Omental fat pad (tissue), 4 donors: ENCODE results near the gene CCNL2. TPM values are rescaled to one million over a fixed set of nuclear protein-coding genes. Genes with fewer than 3 reads are reported as not detected.
"Not testable (repeated sequence)": the region's sequence is repeated elsewhere in the genome, so short reads cannot be mapped to it uniquely, and the experiment has no call there.

Experiments used
- ATAC-seq: fragments of 150-250 bp; one replicate; pipeline ENCODE4 v1.9.1; 2016; ENCODE audit warnings: mild to moderate bottlenecking, moderate library complexity; ENCODE audit not compliant: low FRiP score
- DNase-seq: peaks from one replicate; pipeline ENCODE4 v3.0.0-alpha.2; 2019; ENCODE audit warnings: low spot score
- total RNA-seq, 4 donors: library from RNA; depleted of rRNA; stranded (reverse); fragments of >200 nt; gene quantifications; one replicate each; pipeline ENCODE4 v1.1.0, GENCODE V29; 2016
- TF ChIP-seq, protein P1 (sequence below), 3 donors: fragments of 450-650 bp; IDR thresholded peaks; one replicate each; pipeline ENCODE4 v1.5.1; 2016 to 2017; ENCODE audit warnings: antibody characterized with exemption in 3 of 3, mild to moderate bottlenecking in 3 of 3, moderate library complexity in 2 of 3

Gene CCNL2
- total RNA-seq, 4 donors from 2014 or later: 142 to 273 (median 204) TPM

- TF ChIP-seq, protein P1, sequence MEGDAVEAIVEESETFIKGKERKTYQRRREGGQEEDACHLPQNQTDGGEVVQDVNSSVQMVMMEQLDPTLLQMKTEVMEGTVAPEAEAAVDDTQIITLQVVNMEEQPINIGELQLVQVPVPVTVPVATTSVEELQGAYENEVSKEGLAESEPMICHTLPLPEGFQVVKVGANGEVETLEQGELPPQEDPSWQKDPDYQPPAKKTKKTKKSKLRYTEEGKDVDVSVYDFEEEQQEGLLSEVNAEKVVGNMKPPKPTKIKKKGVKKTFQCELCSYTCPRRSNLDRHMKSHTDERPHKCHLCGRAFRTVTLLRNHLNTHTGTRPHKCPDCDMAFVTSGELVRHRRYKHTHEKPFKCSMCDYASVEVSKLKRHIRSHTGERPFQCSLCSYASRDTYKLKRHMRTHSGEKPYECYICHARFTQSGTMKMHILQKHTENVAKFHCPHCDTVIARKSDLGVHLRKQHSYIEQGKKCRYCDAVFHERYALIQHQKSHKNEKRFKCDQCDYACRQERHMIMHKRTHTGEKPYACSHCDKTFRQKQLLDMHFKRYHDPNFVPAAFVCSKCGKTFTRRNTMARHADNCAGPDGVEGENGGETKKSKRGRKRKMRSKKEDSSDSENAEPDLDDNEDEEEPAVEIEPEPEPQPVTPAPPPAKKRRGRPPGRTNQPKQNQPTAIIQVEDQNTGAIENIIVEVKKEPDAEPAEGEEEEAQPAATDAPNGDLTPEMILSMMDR (IDR thresholded peaks at IDR 0.05): no peak
- no peak for DNase-seq
- no peak for ATAC-seq
Measured at GRCh38 chr1:1430992-1431844, 32.1 kb upstream of the CCNL2 start.

DNA sequence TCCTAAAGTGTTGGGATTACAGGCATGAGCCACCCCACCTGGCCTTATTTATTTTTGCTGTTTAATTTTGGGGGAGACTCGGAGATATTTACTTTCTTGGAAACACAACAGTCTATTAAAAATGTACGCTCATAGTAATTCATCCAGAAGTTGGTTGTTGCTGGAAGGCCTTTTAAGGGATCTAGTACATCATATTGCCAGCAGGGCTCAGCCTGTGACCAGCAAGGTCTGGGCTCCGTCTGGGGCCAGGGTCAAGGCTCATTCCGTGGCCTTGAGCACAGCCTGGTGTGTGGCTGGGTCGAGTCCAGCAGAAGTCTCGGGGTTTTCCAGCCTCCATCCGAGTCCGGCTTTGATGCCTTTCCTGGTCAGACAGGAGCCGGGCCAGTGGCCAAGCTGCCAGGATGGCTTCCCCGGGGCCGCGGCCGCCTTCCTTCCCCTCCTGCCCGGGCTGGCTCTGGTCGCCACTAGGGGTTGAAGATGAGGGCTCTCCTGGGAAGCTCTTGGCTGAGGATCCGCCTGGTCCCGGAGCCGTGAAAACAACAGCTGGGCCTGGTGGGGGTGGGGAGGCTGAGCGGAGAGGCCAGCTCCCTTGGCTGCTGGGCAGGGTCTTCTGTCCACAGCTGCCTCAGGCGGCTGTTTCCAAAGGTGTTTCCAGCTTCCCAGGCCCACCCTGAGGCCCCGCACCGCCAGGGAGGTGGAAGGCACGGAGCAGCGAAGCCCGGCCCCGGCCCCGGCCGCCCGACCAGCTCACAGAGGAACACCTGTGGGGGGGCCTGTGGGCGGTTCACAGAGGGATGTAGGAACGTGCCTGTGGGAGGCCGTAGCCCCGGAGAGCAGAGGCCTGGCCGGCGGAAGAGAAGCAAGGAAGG lies 31.2 kb upstream of the CCNL2 start:
- DNase-seq: no peak
- ATAC-seq: no peak
- TF ChIP-seq, protein P1 (IDR thresholded peaks at IDR 0.05): no peak

GRCh38 chr1:1429671-1430073 lies 30.5 kb upstream of the CCNL2 start:
- DNase-seq: no peak
- no peak for ATAC-seq
- TF ChIP-seq, protein P1 (IDR thresholded peaks at IDR 0.05): no peak

DNA sequence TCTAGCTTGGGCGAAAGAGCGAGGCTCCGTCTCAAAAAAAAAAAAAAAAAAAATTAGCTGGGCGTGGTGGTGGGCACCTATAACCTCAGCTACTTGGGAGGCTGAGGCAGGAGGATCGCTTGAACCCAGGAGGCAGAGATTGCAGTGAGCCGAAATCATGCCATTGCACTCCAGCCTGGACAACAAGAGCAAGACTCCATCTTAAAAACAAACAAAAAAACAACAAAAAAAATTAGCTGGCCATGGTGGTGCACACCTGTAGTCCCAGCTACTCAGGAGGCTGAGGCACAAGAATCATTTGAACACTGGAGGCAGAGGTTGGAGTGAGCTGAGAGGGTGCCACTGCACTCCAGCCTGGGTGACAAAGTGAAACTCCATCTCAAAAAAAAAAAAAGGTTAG lies 29.8 kb upstream of the CCNL2 start:
- ATAC-seq, DNase-seq: not testable (repeated sequence)

DNA sequence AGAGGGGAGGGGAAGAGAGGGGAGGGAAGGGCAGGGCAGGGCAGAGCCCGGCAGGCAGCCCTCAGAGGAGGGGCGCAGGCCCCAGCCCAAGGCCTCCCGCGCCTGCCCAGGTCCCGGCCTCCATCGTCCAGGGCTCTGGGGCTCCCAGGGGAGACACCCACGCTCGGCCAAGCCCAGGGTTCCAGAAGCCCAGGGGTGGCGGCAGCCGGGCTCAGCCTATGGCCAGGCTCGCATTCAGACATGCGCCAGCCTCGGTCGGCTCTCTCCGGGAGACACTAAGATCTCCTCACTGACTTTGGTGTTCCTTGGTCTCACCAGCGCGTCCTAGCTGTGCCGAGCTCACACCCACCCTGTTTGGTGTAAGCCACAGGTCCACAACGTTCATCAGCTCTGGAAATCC lies 29.0 kb upstream of the CCNL2 start:
- no peak for DNase-seq
- TF ChIP-seq, protein P1 (IDR thresholded peaks at IDR 0.05): no peak
- no peak for ATAC-seq

- DNase-seq: no peak
- TF ChIP-seq, protein P1 (IDR thresholded peaks at IDR 0.05): no peak
Measured at GRCh38 chr1:1427820-1428148, 28.6 kb upstream of the CCNL2 start.

DNA sequence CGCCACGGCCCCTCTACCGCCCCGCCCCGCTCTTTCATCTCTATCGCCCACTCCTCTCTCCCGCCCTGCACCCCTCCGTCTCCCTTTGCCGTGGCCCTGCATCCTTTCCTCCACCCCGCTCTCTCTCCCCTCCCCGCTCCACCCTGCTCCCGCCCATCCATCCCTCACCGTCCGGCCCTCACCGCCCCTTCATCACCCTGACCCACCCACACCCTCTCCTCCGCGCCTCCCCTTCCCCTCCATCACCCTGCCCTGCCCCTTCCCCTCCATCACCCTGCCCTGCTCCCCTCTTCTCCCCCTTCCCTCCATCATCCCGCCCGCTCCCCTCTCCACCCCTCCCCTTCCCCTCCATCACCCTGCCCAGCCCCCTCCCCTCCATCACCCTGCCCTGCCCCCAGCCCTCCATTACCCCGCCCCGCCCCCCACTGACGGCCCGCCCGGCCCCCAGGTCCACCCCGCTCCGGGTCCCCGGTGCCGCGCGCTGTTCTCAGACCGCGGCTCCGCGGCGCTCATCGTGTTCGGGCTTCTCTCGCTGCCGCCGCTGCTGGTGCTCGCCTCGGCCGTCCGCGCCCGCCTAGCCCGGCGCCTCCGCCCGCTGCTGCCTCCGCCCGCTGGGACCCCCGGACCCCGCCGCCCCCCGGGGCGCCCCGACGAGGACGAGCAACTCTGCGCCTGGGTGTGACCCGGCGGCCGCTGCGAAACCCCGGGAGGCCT lies 28.1 kb upstream of the CCNL2 start:
- ATAC-seq: no peak
- TF ChIP-seq, protein P1 (IDR thresholded peaks at IDR 0.05): no peak
- no peak for DNase-seq

More at GRCh38 chr1:1427820-1428148, 28.6 kb upstream of the CCNL2 start:
- ATAC-seq: no peak
